OCI-LY1 (cell line): ENCODE data around the gene ZNF683.

ENCODE experiments used
- H2AFZ ChIP-seq: fragments of 200-600 bp; sonication (generic), shearing (Covaris generic); 2 replicates; pipeline ENCODE4 v1.6.0; 2014; ENCODE audit warnings: antibody characterized with exemption, mild to moderate bottlenecking, low read length
- H3F3A ChIP-seq: fragments of 200-600 bp; sonication (generic), shearing (Covaris generic); 2 replicates; pipeline ENCODE4 v1.6.0; 2014; ENCODE audit warnings: mild to moderate bottlenecking, antibody characterized with exemption, low read length, moderate library complexity; ENCODE audit not compliant: insufficient read depth
- H3K27ac ChIP-seq: fragments of 200-600 bp; sonication (generic); 2 replicates; pipeline ENCODE4 v1.5.1; 2014; ENCODE audit warnings: low read length, mixed run types, mild to moderate bottlenecking, low read depth; ENCODE audit not compliant: poor library complexity, severe bottlenecking
- H3K27me3 ChIP-seq: fragments of 200-600 bp; sonication (generic); 2 replicates; pipeline ENCODE4 v1.6.0; 2014; ENCODE audit warnings: antibody characterized with exemption, mild to moderate bottlenecking, low read length, moderate library complexity; ENCODE audit not compliant: insufficient read depth
- H3K36me3 ChIP-seq: fragments of 200-600 bp; sonication (generic); 2 replicates; pipeline ENCODE4 v1.6.1; 2014; ENCODE audit warnings: mild to moderate bottlenecking, antibody characterized with exemption, low read length, moderate library complexity, mixed read lengths; ENCODE audit not compliant: insufficient read depth
- H3K4me1 ChIP-seq: fragments of 200-600 bp; sonication (generic); 2 replicates; pipeline ENCODE4 v1.5.1; 2014; ENCODE audit warnings: mild to moderate bottlenecking, low read length, moderate library complexity; ENCODE audit not compliant: insufficient read depth, severe bottlenecking
- H3K4me2 ChIP-seq: fragments of 200-600 bp; sonication (generic), shearing (Covaris generic); 2 replicates; pipeline ENCODE4 v1.6.1; 2014; ENCODE audit warnings: low read length
- H3K4me3 ChIP-seq: fragments of 200-600 bp; sonication (generic); 2 replicates; pipeline ENCODE4 v1.5.1; 2014; ENCODE audit warnings: low read length, low read depth, mild to moderate bottlenecking, mixed read lengths; ENCODE audit not compliant: poor library complexity, severe bottlenecking
- H3K79me2 ChIP-seq: fragments of 200-600 bp; shearing (Covaris generic); 2 replicates; pipeline ENCODE4 v1.6.1; 2016; ENCODE audit warnings: mixed run types, low read length, mixed read lengths; ENCODE audit not compliant: insufficient read depth
- H3K9ac ChIP-seq: fragments of 200-600 bp; sonication (generic), shearing (Covaris generic); 2 replicates; pipeline ENCODE4 v1.6.1; 2014; ENCODE audit warnings: mild to moderate bottlenecking, low read length, mixed read lengths
- H3K9me2 ChIP-seq: fragments of 200-600 bp; sonication (generic), shearing (Covaris generic); 2 replicates; pipeline ENCODE4 v1.6.1; 2014; ENCODE audit warnings: low read depth, mild to moderate bottlenecking, low read length, mixed read lengths
- H3K9me3 ChIP-seq: fragments of 200-600 bp; shearing (Covaris generic); 2 replicates; pipeline ENCODE4 v1.6.1; 2014; ENCODE audit warnings: low read length, mixed read lengths
- H4K20me1 ChIP-seq: fragments of 200-600 bp; sonication (generic), shearing (Covaris generic); 2 replicates; pipeline ENCODE4 v1.6.0; 2016; ENCODE audit warnings: mild to moderate bottlenecking, low read length; ENCODE audit not compliant: insufficient read depth
- CTCF ChIP-seq: fragments of 200-600 bp; sonication (generic), shearing (Covaris generic); IDR thresholded peaks from 2 replicates; pipeline ENCODE4 v1.5.1; 2017; ENCODE audit warnings: mild to moderate bottlenecking, antibody characterized with exemption, low read length, moderate library complexity, mixed read lengths
- EZH2 ChIP-seq: fragments of 200-600 bp; sonication (generic), shearing (Covaris generic); IDR thresholded peaks from 2 replicates; pipeline ENCODE4 v1.8.0; 2017; ENCODE audit warnings: borderline replicate concordance, mixed run types, mild to moderate bottlenecking, antibody characterized with exemption, low read length, moderate library complexity, mixed read lengths

Gene ZNF683

GRCh38 chr1:26350343-26350700 lies 22.2 kb downstream of the ZNF683 start:
- no peak overlapping the region for H3K27ac ChIP-seq
- H4K20me1 ChIP-seq: no peaks in the 10 kb centered on the region
- H3F3A ChIP-seq: no peaks in the 10 kb centered on the region
- no peak overlapping the region for H2AFZ ChIP-seq
- peaks cover 3% of the 10 kb centered on the region; the same call in 1 of the 2 replicates for H3K27me3 ChIP-seq
- H3K9ac ChIP-seq: no peak overlapping the region
- no peaks in the 10 kb centered on the region for H3K9me2 ChIP-seq
- no peak overlapping the region for H3K4me3 ChIP-seq
- H3K4me2 ChIP-seq: no peak overlapping the region
- no peaks in the 10 kb centered on the region for H3K4me1 ChIP-seq
- TF ChIP-seq EZH2 (no peak), CTCF (no peak)
- no peaks in the 10 kb centered on the region for H3K79me2 ChIP-seq
- no peaks in the 10 kb centered on the region for H3K9me3 ChIP-seq
- no peaks in the 10 kb centered on the region for H3K36me3 ChIP-seq

- TF ChIP-seq EZH2: no peak
- no peak for TF ChIP-seq CTCF
Observed at GRCh38 chr1:26349877-26350244, 22.7 kb downstream of the ZNF683 start.

GRCh38 chr1:26349188-26349876 lies 23.2 kb downstream of the ZNF683 start:
- H3K4me1 ChIP-seq: no peaks in the 10 kb centered on the region
- H3K79me2 ChIP-seq: no peaks in the 10 kb centered on the region
- no peaks in the 10 kb centered on the region for H3K36me3 ChIP-seq
- peaks cover 3% of the 10 kb centered on the region; the same call in 1 of the 2 replicates for H3K27me3 ChIP-seq
- no peaks in the 10 kb centered on the region for H4K20me1 ChIP-seq
- H2AFZ ChIP-seq: no peak overlapping the region
- TF ChIP-seq EZH2: no peak
- no peak for TF ChIP-seq CTCF
- no peak overlapping the region for H3K4me2 ChIP-seq
- no peaks in the 10 kb centered on the region for H3K9me2 ChIP-seq
- no peaks in the 10 kb centered on the region for H3F3A ChIP-seq
- no peak overlapping the region for H3K4me3 ChIP-seq
- no peaks in the 10 kb centered on the region for H3K9me3 ChIP-seq
- H3K9ac ChIP-seq: no peak overlapping the region
- no peak overlapping the region for H3K27ac ChIP-seq

More at GRCh38 chr1:26349877-26350244, 22.7 kb downstream of the ZNF683 start:
- no peaks in the 10 kb centered on the region for H3K9me3 ChIP-seq
- no peaks in the 10 kb centered on the region for H4K20me1 ChIP-seq
- no peak overlapping the region for H3K4me2 ChIP-seq
- H3K27me3 ChIP-seq: peaks cover 3% of the 10 kb centered on the region; the same call in 1 of the 2 replicates
- H3K4me1 ChIP-seq: no peaks in the 10 kb centered on the region
- no peak overlapping the region for H3K4me3 ChIP-seq
- H3K79me2 ChIP-seq: no peaks in the 10 kb centered on the region
- H3K27ac ChIP-seq: no peak overlapping the region
- no peak overlapping the region for H2AFZ ChIP-seq
- no peaks in the 10 kb centered on the region for H3K36me3 ChIP-seq
- H3F3A ChIP-seq: no peaks in the 10 kb centered on the region
- H3K9me2 ChIP-seq: no peaks in the 10 kb centered on the region
- H3K9ac ChIP-seq: no peak overlapping the region
